Measurements from ENCODE around the gene BSG. TPM values are rescaled to one million over a fixed set of nuclear protein-coding genes. Genes with fewer than 3 reads are reported as not detected.

Gene BSG
- total and polyA plus RNA-seq, 10 of the 15 experiments (the other 5 are each of a cell fraction or from before 2014, with no cell fraction given), result 2.8 to 297 (median 199) TPM

GRCh38 chr19:525857-526419, 46.5 kb upstream of the BSG start (continued):
- TF ChIP-seq RB1 (IDR thresholded peaks at IDR 0.05; ENCODE audit: borderline replicate concordance) (no peak), GABPA (IDR thresholded peaks at IDR 0.05; ENCODE audit: low read depth) (no peak), SUZ12 (IDR thresholded peaks at IDR 0.05; ENCODE audit: unreplicated experiment) (no peak), HCFC1 (IDR thresholded peaks at IDR 0.05; ENCODE audit: low read length) (no peak), SP1 (IDR thresholded peaks at IDR 0.05; ENCODE audit: low read depth, low read length) (no peak), EP300 (IDR thresholded peaks at IDR 0.05; ENCODE audit: borderline replicate concordance in 1 of 2, control insufficient read depth in 1 of 2, low read depth in 2 of 2, low read length in 2 of 2) (no peak), MYC (IDR thresholded peaks at IDR 0.05; ENCODE audit: insufficient read depth, insufficient read length, insufficient replicate concordance, low read length, severe bottlenecking) (no peak), IRF5 (IDR thresholded peaks at IDR 0.05; ENCODE audit: borderline replicate concordance) (no peak), CEBPZ (IDR thresholded peaks at IDR 0.05; ENCODE audit: low read depth, low read length) (no peak), BCLAF1 (IDR thresholded peaks at IDR 0.05) (no peak), ZSCAN29 (IDR thresholded peaks at IDR 0.05) (no peak)
